NOMO-1 treated with DMSO at 0.1 percent for 48 hours (cell line): ENCODE results near the gene CSNK2A2.

Source experiments
- DNase-seq: peaks from one replicate; lab custom pipeline; 2025; ENCODE audit not compliant: unreplicated experiment; lab: John Stamatoyannopoulos, UW

The CSNK2A2 gene

GRCh38 chr16:58114827-58115825 lies 82.8 kb downstream of the CSNK2A2 start:
- DNase-seq, result no peak

GRCh38 chr16:58111302-58111627 lies 86.6 kb downstream of the CSNK2A2 start:
- DNase-seq, result no peak

- no peak for DNase-seq
Measured at GRCh38 chr16:58110571-58111301, 87.2 kb downstream of the CSNK2A2 start.

- no peak for DNase-seq
Measured at GRCh38 chr16:58109881-58110280, 88.0 kb downstream of the CSNK2A2 start.

GRCh38 chr16:58109330-58109729 lies 88.6 kb downstream of the CSNK2A2 start:
- DNase-seq, result peak; percentile 43
